ENCODE measurements around the gene HS3ST1.

The HS3ST1 gene

GRCh38 chr4:11435557-11435956, 6.9 kb upstream of the HS3ST1 start:
- H3K4me3 ChIP-seq (ENCODE audit: low read depth, low read length): no peak overlapping the region
- no peak for DNase-seq (ENCODE audit: low read depth)
- TF ChIP-seq CTCF (conservative IDR thresholded peaks at IDR 0.05; ENCODE audit: low read depth, low read length): no peak

GRCh38 chr4:11431111-11431510, 2.4 kb upstream of the HS3ST1 start:
- no peak for TF ChIP-seq CTCF (conservative IDR thresholded peaks at IDR 0.05; ENCODE audit: low read depth, low read length)
- no peak for DNase-seq (ENCODE audit: low read depth)

GRCh38 chr4:11430536-11430935, 1.8 kb upstream of the HS3ST1 start:
- no peak overlapping the region for H3K4me3 ChIP-seq (ENCODE audit: low read depth, low read length)
- no peak for DNase-seq (ENCODE audit: low read depth)
- no peak for TF ChIP-seq CTCF (conservative IDR thresholded peaks at IDR 0.05; ENCODE audit: low read depth, low read length)

More at GRCh38 chr4:11431111-11431510, 2.4 kb upstream of the HS3ST1 start:
- H3K4me3 ChIP-seq (ENCODE audit: low read depth, low read length): no peak overlapping the region

- DNase-seq (ENCODE audit: low read depth): no peak
- H3K4me3 ChIP-seq (ENCODE audit: low read depth, low read length): no peak overlapping the region
- no peak for TF ChIP-seq CTCF (conservative IDR thresholded peaks at IDR 0.05; ENCODE audit: low read depth, low read length)
Observed at GRCh38 chr4:11429699-11430045, 978 bp upstream of the HS3ST1 start.

- H3K4me3 ChIP-seq (ENCODE audit: low read depth, low read length): peak overlapping the region; percentile 45
- peak; percentile 48 for TF ChIP-seq CTCF (conservative IDR thresholded peaks at IDR 0.05; ENCODE audit: low read depth, low read length)
- peak; percentile 45 for DNase-seq (ENCODE audit: low read depth)
Observed at GRCh38 chr4:11428899-11429698, 405 bp upstream of the HS3ST1 start.

GRCh38 chr4:11427121-11427996, 1.3 kb downstream of the HS3ST1 start:
- DNase-seq (ENCODE audit: low read depth): no peak
- no peak for TF ChIP-seq CTCF (conservative IDR thresholded peaks at IDR 0.05; ENCODE audit: low read depth, low read length)
- no peak overlapping the region for H3K4me3 ChIP-seq (ENCODE audit: low read depth, low read length)
